HG03565 (cell line): ENCODE measurements around the gene UBE2E2.

ENCODE experiments used
- ATAC-seq: cut with Tn5 transposase; IDR thresholded peaks from one replicate; pipeline ENCODE4 v1.9.1; 2021; ENCODE audit warnings: mild to moderate bottlenecking, moderate library complexity; ENCODE audit not compliant: unreplicated experiment

Gene UBE2E2

GRCh38 chr3:23566499-23566898 is 363.4 kb downstream of the UBE2E2 start:
- ATAC-seq, result peak; percentile 34

DNA sequence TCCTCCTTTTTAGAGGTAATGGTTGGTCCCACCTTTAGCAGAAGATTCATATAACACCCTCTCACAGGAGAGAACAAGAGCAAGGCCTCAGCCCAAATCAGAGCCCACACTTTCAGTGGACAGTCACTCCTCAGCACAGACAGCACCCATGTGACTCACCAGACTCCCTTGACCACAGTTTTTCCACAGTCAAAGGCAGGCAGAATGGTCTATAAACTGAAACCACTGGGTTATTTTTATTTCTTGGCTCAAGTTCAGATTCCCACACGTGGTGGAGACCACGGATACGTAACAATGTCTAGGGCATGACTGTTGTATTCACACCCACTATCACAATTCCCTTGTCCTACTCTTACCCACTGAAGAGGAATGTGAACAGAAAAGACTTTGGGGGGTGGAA is 364.8 kb downstream of the UBE2E2 start:
- ATAC-seq, result no peak

GRCh38 chr3:23573827-23574226 is 370.7 kb downstream of the UBE2E2 start:
- no peak for ATAC-seq

- ATAC-seq, result no peak
These were observed 371.7 kb downstream of the UBE2E2 start for GRCh38 chr3:23574822-23575315.

- ATAC-seq, result no peak
These were observed 372.6 kb downstream of the UBE2E2 start for GRCh38 chr3:23575697-23576096.

DNA sequence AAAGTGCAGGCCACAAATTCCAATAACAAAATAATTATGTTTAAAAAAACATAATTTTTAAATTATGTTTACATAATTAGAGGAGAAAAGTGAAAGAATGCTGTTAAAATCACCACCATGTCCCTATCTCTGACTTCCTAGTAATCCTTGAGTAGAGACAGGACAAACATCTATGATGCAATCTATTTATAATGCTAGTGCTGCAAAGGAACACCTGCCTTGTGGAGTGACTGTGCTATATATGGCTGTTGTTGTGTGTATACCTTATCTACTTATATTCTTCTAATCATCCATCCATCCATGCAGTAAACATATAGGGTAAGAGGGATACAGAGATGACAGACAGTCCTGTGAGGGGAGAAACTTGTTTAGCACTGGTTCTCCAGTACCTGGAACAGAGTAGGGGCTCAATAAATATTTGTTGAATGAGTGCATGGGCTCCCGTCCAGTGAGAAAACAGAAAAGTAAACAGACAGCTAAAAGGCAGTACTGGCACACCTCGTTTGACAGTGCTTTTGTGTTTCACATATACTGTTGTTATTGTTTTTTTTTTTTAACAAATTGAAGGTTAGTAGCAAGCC is 373.3 kb downstream of the UBE2E2 start:
- ATAC-seq, result no peak

GRCh38 chr3:23580096-23580713 is 377.1 kb downstream of the UBE2E2 start:
- no peak for ATAC-seq

- ATAC-seq, result no peak
These were observed 381.0 kb downstream of the UBE2E2 start for GRCh38 chr3:23583980-23584740.

- ATAC-seq, result no peak
These were observed 384.4 kb downstream of the UBE2E2 start for GRCh38 chr3:23587513-23587912.

DNA sequence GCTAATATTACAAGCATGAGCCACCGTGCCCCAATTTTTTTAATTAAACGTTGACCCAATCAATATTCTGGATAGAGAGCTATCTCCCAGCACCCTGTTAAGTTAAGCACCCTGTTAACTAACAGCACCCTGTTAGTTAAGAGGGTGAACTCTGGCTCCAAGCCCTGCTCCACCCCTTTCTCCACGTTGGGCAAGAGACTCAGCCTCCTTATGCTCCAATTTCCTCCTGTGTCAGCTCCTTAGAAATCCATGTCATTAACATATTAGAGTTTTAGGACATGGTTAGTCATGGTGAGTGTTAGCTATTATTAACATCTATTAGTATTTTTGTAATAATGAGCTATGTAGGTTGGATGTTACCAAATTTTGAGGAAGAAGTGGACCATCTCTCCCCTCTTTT is 385.4 kb downstream of the UBE2E2 start:
- no peak for ATAC-seq

GRCh38 chr3:23589602-23590001 is 386.5 kb downstream of the UBE2E2 start:
- ATAC-seq, result no peak

GRCh38 chr3:23590424-23591273 is 387.5 kb downstream of the UBE2E2 start:
- ATAC-seq, result peak; percentile 92

GRCh38 chr3:23591374-23591773 is 388.2 kb downstream of the UBE2E2 start:
- no peak for ATAC-seq

DNA sequence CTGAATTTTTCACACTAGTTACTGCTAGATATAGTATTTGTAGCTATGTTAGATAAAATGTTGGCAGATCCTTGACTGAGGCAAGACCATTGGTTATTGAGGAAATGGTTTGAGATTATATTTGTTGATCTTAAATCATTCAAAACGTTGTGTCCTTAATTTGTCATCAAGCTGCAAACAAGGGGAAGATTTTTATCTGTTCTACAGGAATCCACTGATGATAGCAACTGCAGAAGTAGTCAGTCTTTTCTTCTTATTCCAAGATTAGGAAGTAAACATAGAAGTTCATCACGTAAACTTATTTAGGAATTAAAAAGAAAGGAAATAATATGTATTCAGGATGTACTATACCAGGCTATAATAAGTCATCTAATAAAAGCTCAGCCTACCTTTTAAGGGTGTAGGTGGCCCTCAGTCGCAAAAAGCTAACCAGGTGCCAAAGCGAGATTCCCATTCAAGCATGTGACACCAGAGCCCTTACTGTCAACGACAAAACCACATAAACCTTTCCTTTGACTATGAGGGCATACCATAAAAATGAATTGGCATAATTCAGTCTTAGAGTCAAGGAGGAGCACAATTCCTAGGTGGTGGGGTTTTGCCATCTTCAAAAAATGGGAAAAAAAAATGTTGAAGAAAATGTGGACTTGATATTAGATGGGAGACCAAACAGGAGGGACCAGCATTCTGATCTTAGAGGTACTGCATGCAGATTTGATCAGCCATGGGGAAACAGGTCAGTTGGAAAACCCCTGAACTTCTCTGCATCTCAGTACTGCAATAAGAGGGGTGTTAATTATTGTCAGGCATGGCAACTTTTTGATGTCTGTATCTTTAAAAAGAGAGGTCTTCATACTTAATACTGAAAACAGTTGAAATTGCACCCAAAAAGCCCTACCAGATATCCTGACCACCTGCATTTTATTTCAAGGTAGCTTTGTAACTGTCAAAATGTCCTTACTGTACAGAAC is 390.1 kb downstream of the UBE2E2 start:
- no peak for ATAC-seq

DNA sequence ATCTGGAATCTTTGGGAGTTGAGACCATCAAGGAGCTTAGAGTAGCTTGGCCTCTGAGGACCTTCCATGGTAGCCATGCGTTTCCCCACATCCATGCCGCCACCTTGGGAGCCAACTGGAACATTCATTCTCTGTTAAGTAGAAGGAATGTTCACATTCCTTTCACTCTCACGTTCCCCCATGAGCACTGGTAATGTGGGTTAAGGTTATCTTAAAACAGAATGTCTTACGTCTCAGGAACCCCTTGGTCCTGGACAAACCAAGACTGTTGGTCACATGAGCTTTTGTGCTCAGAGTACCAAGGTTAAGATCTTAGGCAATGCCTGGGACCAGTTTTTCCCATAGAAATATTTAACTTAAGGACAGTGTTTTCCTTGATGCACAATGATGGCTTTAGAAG is 390.9 kb downstream of the UBE2E2 start:
- ATAC-seq, result no peak

- no peak for ATAC-seq
These were observed 392.0 kb downstream of the UBE2E2 start for GRCh38 chr3:23594894-23595670.

DNA sequence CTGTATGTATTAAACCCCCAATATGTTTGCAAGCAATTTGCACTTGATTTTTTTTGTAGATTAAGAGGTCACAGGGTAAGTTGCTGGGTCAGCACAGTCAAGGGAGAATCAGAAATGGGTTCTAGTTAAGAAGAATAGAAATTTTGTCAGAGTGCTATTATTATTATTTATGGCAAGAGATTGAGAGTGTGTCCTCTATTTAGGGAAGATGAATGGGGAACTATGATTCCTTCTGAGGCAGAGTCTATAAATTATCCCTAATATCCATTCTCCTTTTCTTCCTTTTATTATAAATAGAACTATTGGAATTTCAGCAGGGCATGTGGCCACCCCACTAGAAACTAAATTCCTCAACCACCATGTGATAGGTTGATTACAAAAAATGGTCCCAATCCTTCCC is 392.7 kb downstream of the UBE2E2 start:
- ATAC-seq, result no peak

DNA sequence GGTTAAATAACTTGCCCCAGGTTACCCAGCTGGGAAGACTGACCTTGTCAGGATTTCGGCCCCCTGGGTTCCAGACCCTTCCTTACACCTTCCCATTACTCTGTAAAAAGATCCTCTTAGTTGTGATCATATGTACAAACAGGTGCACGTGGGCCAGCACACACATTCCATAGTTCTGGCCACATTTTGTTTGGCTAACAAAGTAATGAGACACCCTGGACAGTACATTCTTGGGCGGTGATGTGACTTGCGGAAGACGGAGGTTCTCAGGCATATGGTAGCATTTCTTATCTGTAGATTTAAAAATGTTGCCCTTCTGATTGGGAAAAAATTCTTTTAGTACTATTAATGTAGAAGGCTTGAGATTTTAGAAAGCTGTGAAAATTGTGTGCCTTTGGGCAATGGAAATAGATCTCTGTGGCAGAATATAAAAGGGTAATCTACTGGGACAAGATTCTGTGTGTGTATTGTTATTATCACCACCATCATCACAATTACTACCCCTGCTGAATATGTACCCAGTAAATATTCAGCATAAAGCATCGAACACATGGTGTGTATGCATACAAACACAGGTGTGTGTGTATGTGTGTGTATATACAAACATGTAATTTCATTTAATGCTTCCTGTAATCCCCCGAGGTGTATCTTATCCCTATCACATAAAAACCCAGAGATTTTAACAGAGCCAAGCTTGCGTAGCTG is 397.2 kb downstream of the UBE2E2 start:
- no peak for ATAC-seq
